Measurements from ENCODE around the gene VWA8.

- TF ChIP-seq CTCF (IDR thresholded peaks at IDR 0.05), result no peak
- TF ChIP-seq POLR2A (IDR thresholded peaks at IDR 0.05), result no peak
Measured at GRCh38 chr13:41588448-41588847, 372.5 kb downstream of the VWA8 start.
